Epithelial cell of proximal tubule (primary cell): ENCODE measurements around the gene UGT2B17. TPM values are rescaled to one million over a fixed set of nuclear protein-coding genes. Genes with fewer than 3 reads are reported as not detected.
"Not testable (repeated sequence)": the region's sequence is repeated elsewhere in the genome, so short reads cannot be mapped to it uniquely, and the experiment has no call there.

Experiments
- DNase-seq: peaks from one replicate; pipeline ENCODE4 v3.0.0-alpha.2; 2011; ENCODE audit warnings: low read depth
- H3K4me3 ChIP-seq: 2 replicates; pipeline ENCODE4 v1.5.1; 2011; ENCODE audit warnings: low read depth, mild to moderate bottlenecking, low read length
- total RNA-seq: library from RNA; depleted of rRNA; stranded (reverse); fragments of >200 nt; gene quantifications from 2 replicates; pipeline ENCODE4 v1.2.3, GENCODE V29; 2015
- TF ChIP-seq, protein P1 (sequence below): conservative IDR thresholded peaks from 2 replicates; pipeline ENCODE4 v1.5.1; 2012; ENCODE audit warnings: low read depth, mild to moderate bottlenecking, low read length

The UGT2B17 gene
- total RNA-seq, 1 donor from 2014 or later: not detected

- H3K4me3 ChIP-seq: no peak overlapping the region
- TF ChIP-seq, protein P1, sequence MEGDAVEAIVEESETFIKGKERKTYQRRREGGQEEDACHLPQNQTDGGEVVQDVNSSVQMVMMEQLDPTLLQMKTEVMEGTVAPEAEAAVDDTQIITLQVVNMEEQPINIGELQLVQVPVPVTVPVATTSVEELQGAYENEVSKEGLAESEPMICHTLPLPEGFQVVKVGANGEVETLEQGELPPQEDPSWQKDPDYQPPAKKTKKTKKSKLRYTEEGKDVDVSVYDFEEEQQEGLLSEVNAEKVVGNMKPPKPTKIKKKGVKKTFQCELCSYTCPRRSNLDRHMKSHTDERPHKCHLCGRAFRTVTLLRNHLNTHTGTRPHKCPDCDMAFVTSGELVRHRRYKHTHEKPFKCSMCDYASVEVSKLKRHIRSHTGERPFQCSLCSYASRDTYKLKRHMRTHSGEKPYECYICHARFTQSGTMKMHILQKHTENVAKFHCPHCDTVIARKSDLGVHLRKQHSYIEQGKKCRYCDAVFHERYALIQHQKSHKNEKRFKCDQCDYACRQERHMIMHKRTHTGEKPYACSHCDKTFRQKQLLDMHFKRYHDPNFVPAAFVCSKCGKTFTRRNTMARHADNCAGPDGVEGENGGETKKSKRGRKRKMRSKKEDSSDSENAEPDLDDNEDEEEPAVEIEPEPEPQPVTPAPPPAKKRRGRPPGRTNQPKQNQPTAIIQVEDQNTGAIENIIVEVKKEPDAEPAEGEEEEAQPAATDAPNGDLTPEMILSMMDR: no peak
- DNase-seq: no peak
Measured at GRCh38 chr4:68581383-68582338, 5.5 kb upstream of the UGT2B17 start.

- H3K4me3 ChIP-seq: no peak overlapping the region
- no peak for DNase-seq
- TF ChIP-seq, protein P1: peak; percentile 17
Measured at GRCh38 chr4:68577590-68577989, 1.5 kb upstream of the UGT2B17 start.

DNA sequence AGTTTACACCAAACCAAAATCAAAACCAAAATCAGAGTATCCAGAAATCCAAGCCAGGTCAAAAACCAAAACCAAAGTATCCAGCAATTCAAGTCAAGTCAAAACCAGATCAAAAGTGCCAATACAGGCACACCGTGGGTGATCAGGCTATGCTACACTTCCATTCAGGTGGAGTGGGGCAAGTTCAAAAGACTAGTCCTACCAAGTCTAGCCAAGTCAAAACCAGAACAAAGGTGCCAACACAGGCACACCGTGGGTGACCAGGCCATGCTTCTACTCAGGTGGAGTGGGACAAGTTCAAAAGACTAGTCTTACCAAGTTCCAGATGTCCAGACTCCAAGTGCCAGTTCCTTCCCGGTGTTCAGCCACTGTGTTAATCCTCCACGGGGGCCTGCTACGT, 486 bp downstream of the UGT2B17 start:
- not testable (repeated sequence) for DNase-seq, H3K4me3 ChIP-seq

DNA sequence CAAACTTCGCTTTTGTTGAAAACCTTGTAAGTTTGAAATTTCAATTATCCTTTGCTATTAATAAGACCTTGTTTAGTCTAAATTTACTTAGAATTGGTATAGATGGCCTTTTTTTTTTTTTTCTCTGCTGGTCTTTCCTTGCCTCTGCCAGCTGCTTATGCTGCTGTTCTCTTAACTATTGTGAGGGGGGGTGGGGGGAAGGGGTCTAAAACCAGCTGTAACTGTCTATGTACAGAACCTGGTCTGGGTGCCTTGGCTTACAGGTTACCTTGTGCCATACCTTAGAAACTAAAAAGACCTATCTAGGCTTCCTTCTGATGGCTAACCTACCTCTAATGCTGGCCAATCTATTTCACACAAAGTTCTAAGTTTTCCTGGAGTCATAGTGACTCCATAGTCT, 1.0 kb downstream of the UGT2B17 start:
- H3K4me3 ChIP-seq: no peak overlapping the region
- no peak for DNase-seq
- TF ChIP-seq, protein P1: no peak

DNA sequence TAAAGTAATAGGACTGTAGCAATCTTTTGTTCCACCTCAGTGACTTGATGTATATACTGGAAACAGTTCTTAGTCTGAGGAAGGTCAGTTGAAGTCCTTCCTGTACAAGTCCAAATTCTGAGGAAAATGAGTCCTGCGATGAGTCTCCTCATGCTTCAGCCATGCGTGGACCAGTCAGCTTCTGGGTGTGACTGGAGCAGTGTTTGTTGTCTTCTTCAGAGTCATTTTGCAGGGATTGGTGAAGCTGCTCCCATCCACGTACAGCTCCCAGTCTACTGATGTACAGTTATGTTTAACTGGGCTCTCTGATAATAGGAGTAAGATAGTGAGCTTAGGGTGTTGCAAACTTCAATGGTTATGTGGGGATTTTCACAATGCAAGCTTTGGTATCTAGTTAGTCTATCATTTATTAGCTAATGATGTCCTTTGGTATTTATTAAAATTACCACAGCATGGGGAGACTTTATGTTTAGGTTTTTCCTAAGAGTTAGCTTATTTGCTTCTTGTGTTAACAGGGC, 3.4 kb downstream of the UGT2B17 start:
- TF ChIP-seq, protein P1: no peak
- DNase-seq: no peak
- no peak overlapping the region for H3K4me3 ChIP-seq

GRCh38 chr4:68570122-68570507, 6.0 kb downstream of the UGT2B17 start:
- DNase-seq: peak; percentile 38
- TF ChIP-seq, protein P1: no peak

DNA sequence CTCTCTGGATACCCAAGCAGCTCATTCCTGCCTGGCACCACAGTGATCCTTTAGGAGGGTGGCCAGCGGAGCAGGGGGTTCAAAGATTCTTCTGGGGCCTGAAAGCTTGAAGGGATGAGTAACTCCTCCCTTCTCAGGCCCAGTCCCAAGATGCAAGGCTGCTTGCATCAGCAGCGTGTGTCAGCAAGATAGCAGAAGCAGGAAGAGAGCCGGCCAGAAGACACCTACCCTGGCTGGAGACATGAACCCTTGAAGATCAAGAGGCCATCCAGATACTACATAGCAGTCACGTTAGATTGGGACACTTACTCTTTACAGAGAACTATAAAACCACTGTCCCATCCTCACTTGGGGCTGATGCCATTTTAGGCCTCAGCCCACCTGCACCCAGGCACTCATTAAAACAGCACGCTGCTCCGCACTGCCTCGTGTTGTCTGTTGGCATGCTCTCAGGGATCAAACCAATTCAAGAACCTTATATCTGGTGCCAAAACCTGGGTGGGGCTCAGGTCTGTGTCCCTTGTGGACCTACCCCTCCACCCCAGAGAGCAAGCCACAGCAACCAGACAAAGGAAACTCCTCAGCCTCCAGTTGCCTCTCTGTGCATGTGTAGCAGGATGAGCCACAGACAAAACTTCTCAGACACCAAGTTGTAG, 6.5 kb downstream of the UGT2B17 start:
- DNase-seq: no peak
- TF ChIP-seq, protein P1: no peak
- no peak overlapping the region for H3K4me3 ChIP-seq

More at GRCh38 chr4:68570122-68570507, 6.0 kb downstream of the UGT2B17 start:
- H3K4me3 ChIP-seq: no peak overlapping the region

DNA sequence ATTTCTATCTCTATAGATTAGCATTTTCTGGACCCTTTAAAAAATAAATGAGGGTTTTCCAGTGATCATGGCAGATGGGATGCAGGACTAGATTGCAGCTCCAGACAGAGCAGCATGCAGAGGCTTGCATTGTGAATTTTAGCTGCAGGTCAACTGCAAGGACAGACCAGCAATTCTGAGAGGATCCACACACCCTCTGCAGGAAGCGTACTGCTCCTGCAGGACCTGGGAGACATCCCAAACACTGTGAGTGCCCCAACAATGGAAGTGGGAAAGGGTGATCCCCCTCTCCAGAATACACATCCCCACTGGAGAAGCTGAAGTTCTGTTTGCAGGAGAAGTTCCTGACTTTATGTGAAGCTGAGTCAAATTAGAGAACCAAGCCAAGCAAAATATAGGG, 7.1 kb downstream of the UGT2B17 start:
- H3K4me3 ChIP-seq, DNase-seq: not testable (repeated sequence)

- not testable (repeated sequence) for DNase-seq, H3K4me3 ChIP-seq
Measured at GRCh38 chr4:68568535-68568934, 7.6 kb downstream of the UGT2B17 start.

DNA sequence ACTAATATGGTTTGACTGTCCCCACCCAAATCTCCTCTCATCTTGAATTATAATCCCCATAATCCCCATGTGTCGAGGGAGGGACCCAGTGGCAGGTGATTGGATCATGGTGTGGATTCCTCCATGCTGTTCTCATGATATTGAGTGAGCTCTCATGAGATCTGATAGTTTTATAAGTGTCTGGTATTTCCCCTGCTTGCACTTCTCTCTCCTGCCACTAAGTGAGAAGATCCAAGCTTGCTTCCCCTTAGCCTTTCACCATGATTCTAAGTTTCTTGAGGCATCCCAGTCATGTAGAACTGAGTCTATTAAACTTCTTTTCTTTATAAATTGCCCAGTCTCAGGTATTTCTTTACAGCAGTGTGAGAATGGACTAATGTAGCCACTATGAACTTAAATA, 9.8 kb downstream of the UGT2B17 start:
- not testable (repeated sequence) for H3K4me3 ChIP-seq, DNase-seq

- not testable (repeated sequence) for DNase-seq, H3K4me3 ChIP-seq
Measured at GRCh38 chr4:68565082-68565481, 11.0 kb downstream of the UGT2B17 start.
